Esophagus muscularis mucosa (tissue), 4 donors: ENCODE data around the gene BCAT1. TPM values are rescaled to one million over a fixed set of nuclear protein-coding genes. Genes with fewer than 3 reads are reported as not detected.
A peak's percentile ranks its signal among the peaks of the same experiment; 100 is the strongest.

Source experiments
- DNase-seq: peaks from one replicate; pipeline ENCODE4 v3.0.0-alpha.2; 2017; ENCODE audit errors: extremely low spot score
- H3K27ac ChIP-seq, 4 donors: fragments of 200-600 bp; sonication (generic); replicated peaks in 1 of 4; 1 replicate in 3 of 4; 2 replicates in 1 of 4; pipeline ENCODE4 v1.5.1; 2016 to 2019; ENCODE audit warnings: mild to moderate bottlenecking in 1 of 4
- H3K27me3 ChIP-seq, 4 donors: fragments of 200-600 bp; sonication (generic); one replicate each; pipeline versions ENCODE4 v1.5.1 to v1.6.0; 2016 to 2019
- H3K36me3 ChIP-seq, 4 donors: fragments of 200-600 bp; sonication (generic); one replicate each; pipeline ENCODE4 v1.5.1; 2016 to 2019
- H3K4me1 ChIP-seq, 4 donors: fragments of 200-600 bp; sonication (generic); one replicate each; pipeline ENCODE4 v1.5.1; 2016 to 2019
- H3K4me3 ChIP-seq, 4 donors: fragments of 200-600 bp; sonication (generic); 1 replicate in 2 of 4; 2 replicates in 2 of 4; pipeline ENCODE4 v1.5.1; 2016 to 2019; ENCODE audit warnings: mild to moderate bottlenecking in 4 of 4, moderate library complexity in 1 of 4
- H3K9me3 ChIP-seq, 4 donors: fragments of 200-600 bp; sonication (generic); 1 replicate in 3 of 4; 2 replicates in 1 of 4; pipeline ENCODE4 v1.5.1; 2016 to 2019
- EP300 ChIP-seq: sonication (generic); formaldehyde crosslinking; IDR thresholded peaks from one replicate; pipeline ENCODE4 v1.6.1; 2017; ENCODE audit warnings: antibody characterized with exemption
- POLR2A ChIP-seq: fragments of 450-650 bp; IDR thresholded peaks from one replicate; pipeline ENCODE4 v1.6.1; 2017; ENCODE audit warnings: antibody characterized with exemption, moderate library complexity, mild to moderate bottlenecking, low read depth
- POLR2AphosphoS5 ChIP-seq, 2 donors: sonication (generic); formaldehyde crosslinking; IDR thresholded peaks; one replicate each; pipeline ENCODE4 v1.6.1; 2017; ENCODE audit warnings: antibody characterized with exemption in 2 of 2
- WGBS: methylation state at CpG from one replicate; pipeline ENCODE4 v1.1.5; 2018; 5-methylcytosine and 5-hydroxymethylcytosine counted together
- intact Hi-C: fragments of 100-400 bp; cut with DNase I; formaldehyde crosslinking; loops from one replicate; pipeline ENCODE4 v1.15.1; 2023
- total RNA-seq, 4 donors: library from RNA; depleted of rRNA; stranded (reverse); fragments of >200 nt; gene quantifications; one replicate each; pipeline versions ENCODE4 v1.1.0 to v1.2.1, GENCODE V29; 2016
- TF ChIP-seq, protein P1 (sequence below), 3 experiments: fragments of 200-600 bp in 2 of 3; fragments of 450-650 bp in 1 of 3; sonication (generic) in 2 of 3; IDR thresholded peaks; one replicate each; pipeline ENCODE4 v1.5.1; 2017 to 2019; ENCODE audit warnings: antibody characterized with exemption in 3 of 3, mild to moderate bottlenecking in 2 of 3, moderate library complexity in 1 of 3

The BCAT1 gene
- total RNA-seq, 4 donors from 2014 or later = 9.1 to 23.4 (median 14.7) TPM

DNA sequence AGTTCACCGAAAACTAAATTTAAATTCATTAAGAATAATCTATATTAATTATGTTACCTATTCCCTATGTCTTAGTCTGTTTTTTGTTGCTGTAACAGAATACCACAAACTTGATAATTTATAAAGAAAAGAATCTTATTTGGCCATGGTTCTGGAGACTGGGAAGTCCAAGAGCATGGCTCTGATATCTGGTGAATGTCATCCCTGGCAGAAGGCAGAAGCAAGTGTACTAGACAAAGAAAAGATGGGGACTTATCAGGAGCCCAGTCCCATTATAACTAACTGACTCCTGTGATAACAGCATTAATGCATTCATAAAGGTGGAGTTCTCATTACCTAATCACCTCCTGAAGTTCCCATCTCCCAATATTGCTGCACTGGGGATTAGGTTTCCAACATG lies 33.3 kb upstream of the BCAT1 start:
- intact Hi-C loops = no loop called here
- TF ChIP-seq, protein P1, sequence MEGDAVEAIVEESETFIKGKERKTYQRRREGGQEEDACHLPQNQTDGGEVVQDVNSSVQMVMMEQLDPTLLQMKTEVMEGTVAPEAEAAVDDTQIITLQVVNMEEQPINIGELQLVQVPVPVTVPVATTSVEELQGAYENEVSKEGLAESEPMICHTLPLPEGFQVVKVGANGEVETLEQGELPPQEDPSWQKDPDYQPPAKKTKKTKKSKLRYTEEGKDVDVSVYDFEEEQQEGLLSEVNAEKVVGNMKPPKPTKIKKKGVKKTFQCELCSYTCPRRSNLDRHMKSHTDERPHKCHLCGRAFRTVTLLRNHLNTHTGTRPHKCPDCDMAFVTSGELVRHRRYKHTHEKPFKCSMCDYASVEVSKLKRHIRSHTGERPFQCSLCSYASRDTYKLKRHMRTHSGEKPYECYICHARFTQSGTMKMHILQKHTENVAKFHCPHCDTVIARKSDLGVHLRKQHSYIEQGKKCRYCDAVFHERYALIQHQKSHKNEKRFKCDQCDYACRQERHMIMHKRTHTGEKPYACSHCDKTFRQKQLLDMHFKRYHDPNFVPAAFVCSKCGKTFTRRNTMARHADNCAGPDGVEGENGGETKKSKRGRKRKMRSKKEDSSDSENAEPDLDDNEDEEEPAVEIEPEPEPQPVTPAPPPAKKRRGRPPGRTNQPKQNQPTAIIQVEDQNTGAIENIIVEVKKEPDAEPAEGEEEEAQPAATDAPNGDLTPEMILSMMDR (IDR thresholded peaks at IDR 0.05) = no peak
- TF ChIP-seq POLR2A (no peak), EP300 (no peak), POLR2AphosphoS5 (IDR thresholded peaks at IDR 0.05) (no peak)

DNA sequence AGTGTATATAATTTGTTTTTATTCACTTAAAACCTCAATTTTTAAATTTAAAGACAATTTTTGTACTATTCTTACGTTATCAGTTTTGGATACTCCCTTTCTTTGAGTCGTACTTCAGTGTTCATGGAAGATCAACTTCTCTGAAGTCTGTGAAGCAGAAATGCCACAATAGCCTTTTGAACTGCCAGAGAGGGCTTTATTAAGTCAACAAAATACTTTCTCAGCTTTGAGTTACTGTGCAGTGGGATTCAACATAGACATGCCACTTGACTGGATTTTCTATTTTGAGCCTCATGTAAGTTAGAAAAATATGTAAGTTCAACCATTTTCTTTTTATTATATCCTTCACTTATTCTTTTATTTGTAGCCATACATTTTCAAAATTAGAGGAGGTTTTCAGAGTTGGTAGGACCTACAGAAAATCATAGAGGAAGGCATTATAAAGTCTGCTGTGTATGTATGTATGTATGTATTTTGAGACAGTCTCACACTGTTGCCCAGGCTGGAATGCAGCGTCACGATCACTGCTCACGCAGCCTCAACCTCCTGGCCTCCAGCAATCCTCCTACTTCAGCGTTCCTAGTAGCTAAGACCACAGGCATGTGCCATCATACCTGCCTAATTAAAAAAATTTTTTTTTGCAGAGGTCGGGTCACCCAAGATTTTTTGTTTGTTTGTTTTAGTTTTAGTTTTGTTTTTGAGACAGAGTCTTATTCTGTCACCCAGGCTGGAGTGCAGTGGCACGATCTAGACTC lies 31.3 kb upstream of the BCAT1 start:
- intact Hi-C loops = no loop called here
- H3K36me3 ChIP-seq = no peaks in the 10 kb centered on the region
- H3K9me3 ChIP-seq = peaks cover 0 to 20% (median 12%) of the 10 kb centered on the region in 4 donors
- H3K4me3 ChIP-seq = no peak overlapping the region
- 87% methylated on average over 8 of the region's 8 CpGs for WGBS
- H3K4me1 ChIP-seq = no peaks in the 10 kb centered on the region
- DNase-seq = peak; percentile 75
- no peaks in the 10 kb centered on the region for H3K27me3 ChIP-seq
- TF ChIP-seq, protein P1 (IDR thresholded peaks at IDR 0.05) = no peak
- TF ChIP-seq POLR2A = no peak
- TF ChIP-seq EP300 = no peak
- TF ChIP-seq POLR2AphosphoS5 (IDR thresholded peaks at IDR 0.05) = no peak
- no peak overlapping the region for H3K27ac ChIP-seq

More for the DNA sequence above, 33.3 kb upstream of the BCAT1 start:
- peaks cover 0 to 20% (median 12%) of the 10 kb centered on the region in 4 donors for H3K9me3 ChIP-seq
- H3K27me3 ChIP-seq = no peaks in the 10 kb centered on the region
- no peak overlapping the region for H3K4me3 ChIP-seq
- WGBS = 96% methylated on average over 1 of the region's 1 CpG
- no peak overlapping the region for H3K27ac ChIP-seq
- H3K4me1 ChIP-seq = no peaks in the 10 kb centered on the region
- peak; percentile 8 for DNase-seq
- H3K36me3 ChIP-seq = no peaks in the 10 kb centered on the region

DNA sequence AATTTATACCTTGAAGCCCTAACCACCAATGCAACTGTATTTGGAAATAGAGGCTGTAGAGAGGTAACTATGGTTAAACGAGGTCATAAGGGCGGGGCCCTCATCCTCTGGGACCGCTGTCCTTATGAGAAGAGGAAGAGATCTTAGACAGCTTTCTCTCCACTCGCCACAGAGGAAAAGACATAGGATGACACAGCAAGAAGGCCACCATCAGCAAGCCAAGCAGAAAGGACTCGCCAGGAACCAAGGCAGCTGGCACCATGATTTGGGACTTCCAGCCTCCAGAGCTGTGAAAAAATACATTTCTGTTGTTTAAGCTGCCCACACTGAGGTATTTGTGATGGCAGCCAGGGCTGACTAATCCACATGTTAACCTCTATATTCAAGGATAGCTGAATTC lies 30.4 kb upstream of the BCAT1 start:
- Histone ChIP-seq H3K9me3 (peaks cover 0 to 19% (median 11%) of the 10 kb centered on the region in 4 donors), H3K27ac (no peak overlapping the region), H3K27me3 (no peaks in the 10 kb centered on the region), H3K36me3 (no peaks in the 10 kb centered on the region), H3K4me1 (no peaks in the 10 kb centered on the region), H3K4me3 (no peak overlapping the region)
- 81% methylated on average over 5 of the region's 5 CpGs for WGBS
- TF ChIP-seq EP300 = no peak
- peak; percentile 87 for DNase-seq
- intact Hi-C loops = no loop called here

GRCh38 chr12:24977711-24978110 lies 28.8 kb upstream of the BCAT1 start:
- 81% methylated on average over 1 of the region's 1 CpG for WGBS
- no peak for TF ChIP-seq POLR2A
- no peak for TF ChIP-seq EP300
- TF ChIP-seq, protein P1 (IDR thresholded peaks at IDR 0.05) = no peak
- no peak for TF ChIP-seq POLR2AphosphoS5 (IDR thresholded peaks at IDR 0.05)
- H3K4me1 ChIP-seq = no peaks in the 10 kb centered on the region
- H3K4me3 ChIP-seq = no peak overlapping the region
- H3K9me3 ChIP-seq = peaks cover 0 to 8% (median under 1%) of the 10 kb centered on the region in 4 donors
- H3K36me3 ChIP-seq = no peaks in the 10 kb centered on the region
- intact Hi-C loops = no loop called here
- H3K27ac ChIP-seq = no peak overlapping the region
- no peak for DNase-seq
- no peaks in the 10 kb centered on the region for H3K27me3 ChIP-seq

GRCh38 chr12:24977060-24977459 lies 28.2 kb upstream of the BCAT1 start:
- H3K4me1 ChIP-seq = no peaks in the 10 kb centered on the region
- H3K9me3 ChIP-seq = peaks cover 0 to 3% (median 0%) of the 10 kb centered on the region in 4 donors
- H3K36me3 ChIP-seq = no peaks in the 10 kb centered on the region
- TF ChIP-seq POLR2AphosphoS5 (IDR thresholded peaks at IDR 0.05) (no peak), EP300 (no peak), POLR2A (no peak)
- TF ChIP-seq, protein P1 (IDR thresholded peaks at IDR 0.05) = no peak
- no peak overlapping the region for H3K27ac ChIP-seq
- peak; percentile 62 for DNase-seq
- H3K27me3 ChIP-seq = no peaks in the 10 kb centered on the region
- intact Hi-C loops = no loop called here
- WGBS = 59% methylated on average over 4 of the region's 4 CpGs
- H3K4me3 ChIP-seq = no peak overlapping the region
